WTC11 (cell line): ENCODE results near the gene GNAL. TPM values are rescaled to one million over a fixed set of nuclear protein-coding genes. Genes with fewer than 3 reads are reported as not detected.

Experiments
- ATAC-seq: fragments of 200-7000 bp; cut with Tn5 transposase; 2 replicates; pipeline ENCODE4 v1.10.0; 2021; ENCODE audit warnings: mild to moderate bottlenecking, moderate library complexity
- CTCF ChIA-PET: fragments of 300-600 bp; sonication (Branson Sonifier 250); formaldehyde crosslinking; loops from one replicate; lab custom pipeline; 2021; ENCODE audit warnings: antibody characterized with exemption; lab: Charles Lee
- POLR2A ChIA-PET: fragments of 350-600 bp; sonication (Branson Sonifier 250); formaldehyde crosslinking; loops from one replicate; lab custom pipeline; 2021; ENCODE audit warnings: antibody characterized with exemption; lab: Charles Lee
- DNase-seq: peaks from one replicate; pipeline ENCODE4 v3.0.0; 2021; ENCODE audit warnings: low spot score
- H3K27ac Mint-ChIP-seq: 2 replicates; pipeline ENCODE4 v1.8.0; 2021; ENCODE audit warnings: mixed read lengths
- H3K27me3 Mint-ChIP-seq: 2 replicates; pipeline ENCODE4 v1.8.0; 2021; ENCODE audit warnings: low read depth, mild to moderate bottlenecking, moderate library complexity, mixed read lengths
- H3K36me3 Mint-ChIP-seq: 2 replicates; pipeline ENCODE4 v1.8.0; 2021; ENCODE audit warnings: mixed read lengths
- H3K4me1 Mint-ChIP-seq: 2 replicates; pipeline ENCODE4 v1.8.0; 2022; ENCODE audit warnings: mixed read lengths
- H3K4me3 Mint-ChIP-seq: 2 replicates; pipeline ENCODE4 v1.8.0; 2021; ENCODE audit warnings: mild to moderate bottlenecking, moderate library complexity, mixed read lengths
- H3K9me3 Mint-ChIP-seq: 2 replicates; pipeline ENCODE4 v1.8.0; 2021; ENCODE audit warnings: mixed read lengths
- ETV6 ChIP-seq: sonication (generic); formaldehyde crosslinking; IDR thresholded peaks from 2 replicates; pipeline ENCODE4 v1.8.1; 2022; ENCODE audit warnings: mild to moderate bottlenecking, missing genetic modification reagents
- FOXP1 ChIP-seq: sonication (generic); formaldehyde crosslinking; IDR thresholded peaks from 2 replicates; pipeline ENCODE4 v1.8.0; 2022; ENCODE audit warnings: missing genetic modification reagents, mild to moderate bottlenecking, moderate library complexity, borderline replicate concordance
- GTF2I ChIP-seq: fragments of 250-450 bp; sonication (Bioruptor Pico); conservative IDR thresholded peaks from 2 replicates; pipeline ENCODE4 v1.4.0; 2021; ENCODE audit warnings: mild to moderate bottlenecking
- NR1H2 ChIP-seq: sonication (generic); formaldehyde crosslinking; IDR thresholded peaks from 2 replicates; pipeline ENCODE4 v1.9.0; 2021; ENCODE audit warnings: mild to moderate bottlenecking, moderate library complexity, missing genetic modification reagents
- TCF7 ChIP-seq: sonication (generic); formaldehyde crosslinking; IDR thresholded peaks from 2 replicates; pipeline ENCODE4 v1.8.0; 2022; ENCODE audit warnings: mild to moderate bottlenecking, low read depth, missing genetic modification reagents, moderate library complexity
- ZNF121 ChIP-seq: sonication (generic); formaldehyde crosslinking; IDR thresholded peaks from 2 replicates; pipeline ENCODE4 v1.8.0; 2023; ENCODE audit warnings: missing genetic modification reagents
- total RNA-seq: library from RNA; stranded (reverse); gene quantifications from 3 replicates; pipeline ENCODE4 v1.2.3, GENCODE V29; 2021
- TF ChIP-seq, protein P1 (sequence below): sonication (generic); formaldehyde crosslinking; IDR thresholded peaks from 2 replicates; pipeline ENCODE4 v1.8.1; 2023; ENCODE audit warnings: mild to moderate bottlenecking, moderate library complexity, missing genetic modification reagents
- TF ChIP-seq, protein P2 (sequence below): fragments of 200-600 bp; IDR thresholded peaks from 2 replicates; pipeline ENCODE4 v1.8.0; 2022; ENCODE audit warnings: antibody characterized with exemption
- TF ChIP-seq, protein P3 (sequence below): sonication (generic); formaldehyde crosslinking; IDR thresholded peaks from 2 replicates; pipeline ENCODE4 v1.8.1; 2022; ENCODE audit warnings: low read depth, missing genetic modification reagents, borderline replicate concordance
- TF ChIP-seq, protein P4 (sequence below): sonication (generic); formaldehyde crosslinking; IDR thresholded peaks from 2 replicates; pipeline ENCODE4 v1.8.1; 2022; ENCODE audit warnings: missing genetic modification reagents, borderline replicate concordance
- TF ChIP-seq, protein P5 (sequence below): sonication (generic); formaldehyde crosslinking; IDR thresholded peaks from 2 replicates; pipeline ENCODE4 v1.8.0; 2023; ENCODE audit warnings: missing genetic modification reagents
- TF ChIP-seq, protein P6 (sequence below): fragments of 250-450 bp; sonication (Bioruptor Pico); IDR thresholded peaks from 2 replicates; pipeline ENCODE4 v1.9.0; 2021; ENCODE audit warnings: moderate library complexity, mild to moderate bottlenecking, inconsistent platforms, borderline replicate concordance

Gene GNAL
- total RNA-seq, 1 experiment from 2014 or later: 22.3 TPM

DNA sequence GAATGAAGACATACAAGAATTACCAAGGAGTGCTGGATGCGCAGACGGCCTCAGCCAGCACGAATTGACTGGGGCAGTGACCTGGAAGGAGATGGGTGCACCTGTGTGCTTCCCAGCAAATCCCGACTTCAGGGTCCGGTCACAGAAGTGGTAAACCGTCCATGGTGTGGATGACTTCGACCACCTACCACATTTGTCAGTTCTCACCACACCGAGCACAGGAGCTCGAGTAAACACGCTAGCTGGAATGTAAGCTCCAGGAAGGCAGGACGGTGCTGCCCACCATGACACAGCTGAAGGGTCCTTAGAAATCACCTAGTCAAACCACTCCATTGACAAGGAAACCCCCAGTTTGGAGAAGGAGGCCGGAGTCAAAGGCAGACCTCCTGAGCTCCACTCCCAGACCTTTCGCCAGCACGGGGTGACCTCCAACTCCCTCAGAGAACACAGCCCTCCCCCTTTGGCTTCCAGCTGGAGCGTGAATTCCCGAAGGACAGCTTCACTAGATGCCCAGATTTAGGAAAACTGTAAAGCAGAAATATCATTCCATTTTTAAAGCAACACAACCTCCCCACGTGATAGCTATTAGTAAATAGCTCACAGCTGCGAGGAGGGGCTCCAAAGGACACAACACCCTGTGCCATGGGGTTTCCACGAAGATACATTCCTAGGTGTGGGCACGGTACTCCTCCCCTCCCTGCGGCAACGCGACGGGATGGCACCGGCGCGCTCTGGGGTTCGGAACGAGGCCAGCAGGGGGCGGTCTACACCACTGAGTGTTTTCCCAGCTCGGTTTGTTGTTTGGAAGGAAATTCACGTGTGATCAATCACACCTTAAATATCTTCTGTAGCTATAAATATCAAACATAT is 34.1 kb upstream of the GNAL start:
- peaks cover 21% of the 10 kb centered on the region for H3K27me3 Mint-ChIP-seq
- ATAC-seq: peak; percentile 89
- H3K27ac Mint-ChIP-seq: no peak overlapping the region
- peaks cover 6% of the 10 kb centered on the region for H3K4me1 Mint-ChIP-seq
- H3K4me3 Mint-ChIP-seq: peak overlapping the region; percentile 50
- ChIA-PET CTCF (interaction anchor here (0.6 to 5.5 kb wide), 51 partner anchors 11 to 1016 kb away, joined by 3 to 99 read pairs (median 5); partner anchors contain the start of genes GNAL and IMPA2), POLR2A (no interaction called here)
- DNase-seq: peak; percentile 84
- TF ChIP-seq, protein P1, sequence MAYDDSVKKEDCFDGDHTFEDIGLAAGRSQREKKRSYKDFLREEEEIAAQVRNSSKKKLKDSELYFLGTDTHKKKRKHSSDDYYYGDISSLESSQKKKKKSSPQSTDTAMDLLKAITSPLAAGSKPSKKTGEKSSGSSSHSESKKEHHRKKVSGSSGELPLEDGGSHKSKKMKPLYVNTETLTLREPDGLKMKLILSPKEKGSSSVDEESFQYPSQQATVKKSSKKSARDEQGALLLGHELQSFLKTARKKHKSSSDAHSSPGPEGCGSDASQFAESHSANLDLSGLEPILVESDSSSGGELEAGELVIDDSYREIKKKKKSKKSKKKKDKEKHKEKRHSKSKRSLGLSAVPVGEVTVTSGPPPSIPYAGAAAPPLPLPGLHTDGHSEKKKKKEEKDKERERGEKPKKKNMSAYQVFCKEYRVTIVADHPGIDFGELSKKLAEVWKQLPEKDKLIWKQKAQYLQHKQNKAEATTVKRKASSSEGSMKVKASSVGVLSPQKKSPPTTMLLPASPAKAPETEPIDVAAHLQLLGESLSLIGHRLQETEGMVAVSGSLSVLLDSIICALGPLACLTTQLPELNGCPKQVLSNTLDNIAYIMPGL (CRISPR knock-in tag): 0 out of 2 replicates have a peak, but pooled peaks have one; percentile 35
- TF ChIP-seq FOXP1 (CRISPR knock-in tag) (no peak), TCF7 (CRISPR knock-in tag) (no peak)
- TF ChIP-seq, protein P2, sequence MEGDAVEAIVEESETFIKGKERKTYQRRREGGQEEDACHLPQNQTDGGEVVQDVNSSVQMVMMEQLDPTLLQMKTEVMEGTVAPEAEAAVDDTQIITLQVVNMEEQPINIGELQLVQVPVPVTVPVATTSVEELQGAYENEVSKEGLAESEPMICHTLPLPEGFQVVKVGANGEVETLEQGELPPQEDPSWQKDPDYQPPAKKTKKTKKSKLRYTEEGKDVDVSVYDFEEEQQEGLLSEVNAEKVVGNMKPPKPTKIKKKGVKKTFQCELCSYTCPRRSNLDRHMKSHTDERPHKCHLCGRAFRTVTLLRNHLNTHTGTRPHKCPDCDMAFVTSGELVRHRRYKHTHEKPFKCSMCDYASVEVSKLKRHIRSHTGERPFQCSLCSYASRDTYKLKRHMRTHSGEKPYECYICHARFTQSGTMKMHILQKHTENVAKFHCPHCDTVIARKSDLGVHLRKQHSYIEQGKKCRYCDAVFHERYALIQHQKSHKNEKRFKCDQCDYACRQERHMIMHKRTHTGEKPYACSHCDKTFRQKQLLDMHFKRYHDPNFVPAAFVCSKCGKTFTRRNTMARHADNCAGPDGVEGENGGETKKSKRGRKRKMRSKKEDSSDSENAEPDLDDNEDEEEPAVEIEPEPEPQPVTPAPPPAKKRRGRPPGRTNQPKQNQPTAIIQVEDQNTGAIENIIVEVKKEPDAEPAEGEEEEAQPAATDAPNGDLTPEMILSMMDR: peak; percentile 89
- H3K36me3 Mint-ChIP-seq: no peaks in the 10 kb centered on the region; the same call in 1 of the 2 replicates
- peaks cover 3% of the 10 kb centered on the region for H3K9me3 Mint-ChIP-seq

DNA sequence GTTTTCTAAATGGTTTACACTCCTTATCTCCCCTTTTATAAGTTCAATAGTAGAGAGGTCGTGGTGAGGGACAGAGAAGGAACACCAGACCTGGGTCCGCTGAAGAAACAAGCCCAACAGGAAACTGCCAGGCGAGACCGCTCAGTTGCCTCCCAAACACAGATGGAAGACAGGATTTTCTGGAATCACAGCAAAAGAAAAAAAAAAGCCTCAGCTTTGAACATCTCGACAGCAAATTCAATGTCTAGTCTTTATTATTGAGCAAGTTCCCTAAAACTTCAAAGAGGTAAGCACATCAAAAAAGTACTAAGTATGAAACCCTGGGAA is 33.5 kb upstream of the GNAL start:
- H3K4me3 Mint-ChIP-seq: peak overlapping the region; percentile 50
- H3K9me3 Mint-ChIP-seq: no peaks in the 10 kb centered on the region; the same call in 1 of the 2 replicates
- CTCF ChIA-PET: interaction anchor here (0.6 to 5.5 kb wide), 42 partner anchors 10 to 581 kb away, joined by 3 to 99 read pairs (median 5); partner anchors contain the start of genes GNAL and IMPA2
- TF ChIP-seq, protein P3, sequence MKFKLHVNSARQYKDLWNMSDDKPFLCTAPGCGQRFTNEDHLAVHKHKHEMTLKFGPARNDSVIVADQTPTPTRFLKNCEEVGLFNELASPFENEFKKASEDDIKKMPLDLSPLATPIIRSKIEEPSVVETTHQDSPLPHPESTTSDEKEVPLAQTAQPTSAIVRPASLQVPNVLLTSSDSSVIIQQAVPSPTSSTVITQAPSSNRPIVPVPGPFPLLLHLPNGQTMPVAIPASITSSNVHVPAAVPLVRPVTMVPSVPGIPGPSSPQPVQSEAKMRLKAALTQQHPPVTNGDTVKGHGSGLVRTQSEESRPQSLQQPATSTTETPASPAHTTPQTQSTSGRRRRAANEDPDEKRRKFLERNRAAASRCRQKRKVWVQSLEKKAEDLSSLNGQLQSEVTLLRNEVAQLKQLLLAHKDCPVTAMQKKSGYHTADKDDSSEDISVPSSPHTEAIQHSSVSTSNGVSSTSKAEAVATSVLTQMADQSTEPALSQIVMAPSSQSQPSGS (CRISPR knock-in tag): no peak
- TF ChIP-seq, protein P1 (CRISPR knock-in tag): 0 out of 2 replicates have a peak, but pooled peaks have one; percentile 16
- TF ChIP-seq, protein P4, sequence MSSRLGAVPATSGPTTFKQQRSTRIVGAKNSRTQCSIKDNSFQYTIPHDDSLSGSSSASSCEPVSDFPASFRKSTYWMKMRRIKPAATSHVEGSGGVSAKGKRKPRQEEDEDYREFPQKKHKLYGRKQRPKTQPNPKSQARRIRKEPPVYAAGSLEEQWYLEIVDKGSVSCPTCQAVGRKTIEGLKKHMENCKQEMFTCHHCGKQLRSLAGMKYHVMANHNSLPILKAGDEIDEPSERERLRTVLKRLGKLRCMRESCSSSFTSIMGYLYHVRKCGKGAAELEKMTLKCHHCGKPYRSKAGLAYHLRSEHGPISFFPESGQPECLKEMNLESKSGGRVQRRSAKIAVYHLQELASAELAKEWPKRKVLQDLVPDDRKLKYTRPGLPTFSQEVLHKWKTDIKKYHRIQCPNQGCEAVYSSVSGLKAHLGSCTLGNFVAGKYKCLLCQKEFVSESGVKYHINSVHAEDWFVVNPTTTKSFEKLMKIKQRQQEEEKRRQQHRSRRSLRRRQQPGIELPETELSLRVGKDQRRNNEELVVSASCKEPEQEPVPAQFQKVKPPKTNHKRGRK (CRISPR knock-in tag): no peak
- peak; percentile 41 for ATAC-seq
- H3K36me3 Mint-ChIP-seq: no peaks in the 10 kb centered on the region
- peaks cover 6% of the 10 kb centered on the region for H3K4me1 Mint-ChIP-seq
- no peak for DNase-seq
- POLR2A ChIA-PET: no interaction called here
- H3K27ac Mint-ChIP-seq: no peak overlapping the region
- H3K27me3 Mint-ChIP-seq: peaks cover 21% of the 10 kb centered on the region

DNA sequence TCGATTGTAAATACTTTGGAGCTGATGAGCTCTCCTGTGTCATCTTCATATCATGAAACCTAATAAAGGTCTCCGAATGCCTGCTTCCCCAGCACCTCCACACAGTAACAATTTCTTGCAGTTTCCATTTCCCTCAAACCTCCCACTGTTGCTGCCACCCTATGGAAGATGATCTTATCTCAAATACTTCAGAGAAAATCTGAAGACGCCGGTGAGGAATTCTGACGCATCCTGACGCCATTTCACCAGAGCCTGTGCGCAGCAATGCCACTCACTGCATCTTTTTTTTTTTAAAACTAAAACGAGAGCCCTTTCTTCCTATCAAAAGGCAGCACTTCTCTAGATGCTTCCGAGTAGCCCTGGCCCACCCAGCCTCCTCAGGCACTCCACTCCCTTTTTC is 31.9 kb upstream of the GNAL start:
- H3K27me3 Mint-ChIP-seq: peaks cover 21% of the 10 kb centered on the region
- no peak overlapping the region for H3K27ac Mint-ChIP-seq
- H3K4me1 Mint-ChIP-seq: peaks cover 6% of the 10 kb centered on the region
- ChIA-PET CTCF (interaction anchor here (1.2 to 5.5 kb wide), 4 partner anchors 33 to 382 kb away, joined by 3 to 99 read pairs (median 23); partner anchors contain the start of gene GNAL), POLR2A (no interaction called here)
- H3K9me3 Mint-ChIP-seq: no peaks in the 10 kb centered on the region; the same call in 1 of the 2 replicates
- no peaks in the 10 kb centered on the region for H3K36me3 Mint-ChIP-seq
- ATAC-seq: no peak
- DNase-seq: no peak
- H3K4me3 Mint-ChIP-seq: no peak overlapping the region
- TF ChIP-seq, protein P2: no peak
- TF ChIP-seq NR1H2 (CRISPR knock-in tag) (no peak), ETV6 (no peak), GTF2I (CRISPR knock-in tag) (no peak), ZNF121 (CRISPR knock-in tag) (no peak)
- TF ChIP-seq, protein P5, sequence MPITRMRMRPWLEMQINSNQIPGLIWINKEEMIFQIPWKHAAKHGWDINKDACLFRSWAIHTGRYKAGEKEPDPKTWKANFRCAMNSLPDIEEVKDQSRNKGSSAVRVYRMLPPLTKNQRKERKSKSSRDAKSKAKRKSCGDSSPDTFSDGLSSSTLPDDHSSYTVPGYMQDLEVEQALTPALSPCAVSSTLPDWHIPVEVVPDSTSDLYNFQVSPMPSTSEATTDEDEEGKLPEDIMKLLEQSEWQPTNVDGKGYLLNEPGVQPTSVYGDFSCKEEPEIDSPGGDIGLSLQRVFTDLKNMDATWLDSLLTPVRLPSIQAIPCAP: no peak
- TF ChIP-seq, protein P6, sequence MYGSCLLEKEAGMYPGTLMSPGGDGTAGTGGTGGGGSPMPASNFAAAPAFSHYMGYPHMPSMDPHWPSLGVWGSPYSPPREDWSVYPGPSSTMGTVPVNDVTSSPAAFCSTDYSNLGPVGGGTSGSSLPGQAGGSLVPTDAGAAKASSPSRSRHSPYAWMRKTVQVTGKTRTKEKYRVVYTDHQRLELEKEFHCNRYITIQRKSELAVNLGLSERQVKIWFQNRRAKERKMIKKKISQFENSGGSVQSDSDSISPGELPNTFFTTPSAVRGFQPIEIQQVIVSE (CRISPR knock-in tag): no peak
- TF ChIP-seq, protein P1 (CRISPR knock-in tag): no peak
